B cell (primary cell): ENCODE results near the gene ATP11A.

Experiments
- EZH2 ChIP-seq: IDR thresholded peaks from 2 replicates; pipeline ENCODE4 v1.6.1; 2012; ENCODE audit warnings: borderline replicate concordance, low read depth, mild to moderate bottlenecking, moderate library complexity, low read length; ENCODE audit not compliant: insufficient read depth, poor library complexity, severe bottlenecking
- TF ChIP-seq, protein P1 (sequence below): fragments of 200-600 bp; IDR thresholded peaks from one replicate; pipeline ENCODE4 v1.8.0; 2022; ENCODE audit warnings: antibody characterized with exemption, mild to moderate bottlenecking

DNA sequence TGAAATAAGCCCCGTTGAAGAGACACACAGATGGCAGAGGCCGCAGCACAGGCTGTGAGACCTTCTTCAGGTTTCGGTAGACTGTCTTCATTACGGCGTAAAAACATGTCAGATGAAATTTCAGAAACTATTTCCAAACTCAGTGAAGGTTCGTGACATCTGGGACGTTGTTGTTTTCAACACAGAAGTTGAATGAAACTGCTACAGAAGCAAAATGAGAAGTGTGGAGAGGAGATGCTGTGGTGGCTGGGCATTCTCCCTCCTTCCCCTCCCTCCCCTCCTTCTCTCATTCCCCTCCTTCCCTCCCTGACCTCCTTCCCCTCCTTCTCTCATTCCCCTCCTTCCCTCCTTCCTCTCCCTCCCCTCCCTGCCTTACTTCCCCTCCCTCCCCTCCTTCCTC, 113.6 kb downstream of the ATP11A start:
- TF ChIP-seq, protein P1, sequence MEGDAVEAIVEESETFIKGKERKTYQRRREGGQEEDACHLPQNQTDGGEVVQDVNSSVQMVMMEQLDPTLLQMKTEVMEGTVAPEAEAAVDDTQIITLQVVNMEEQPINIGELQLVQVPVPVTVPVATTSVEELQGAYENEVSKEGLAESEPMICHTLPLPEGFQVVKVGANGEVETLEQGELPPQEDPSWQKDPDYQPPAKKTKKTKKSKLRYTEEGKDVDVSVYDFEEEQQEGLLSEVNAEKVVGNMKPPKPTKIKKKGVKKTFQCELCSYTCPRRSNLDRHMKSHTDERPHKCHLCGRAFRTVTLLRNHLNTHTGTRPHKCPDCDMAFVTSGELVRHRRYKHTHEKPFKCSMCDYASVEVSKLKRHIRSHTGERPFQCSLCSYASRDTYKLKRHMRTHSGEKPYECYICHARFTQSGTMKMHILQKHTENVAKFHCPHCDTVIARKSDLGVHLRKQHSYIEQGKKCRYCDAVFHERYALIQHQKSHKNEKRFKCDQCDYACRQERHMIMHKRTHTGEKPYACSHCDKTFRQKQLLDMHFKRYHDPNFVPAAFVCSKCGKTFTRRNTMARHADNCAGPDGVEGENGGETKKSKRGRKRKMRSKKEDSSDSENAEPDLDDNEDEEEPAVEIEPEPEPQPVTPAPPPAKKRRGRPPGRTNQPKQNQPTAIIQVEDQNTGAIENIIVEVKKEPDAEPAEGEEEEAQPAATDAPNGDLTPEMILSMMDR = no peak
- no peak for TF ChIP-seq EZH2
